Type B pancreatic cell (in vitro differentiated cells): Measurements from ENCODE around the gene PHTF2. TPM values are rescaled to one million over a fixed set of nuclear protein-coding genes. Genes with fewer than 3 reads are reported as not detected.

Experiments used
- DNase-seq: peaks from one replicate; pipeline ENCODE4 v3.0.0; 2021; ENCODE audit warnings: mixed read lengths; ENCODE audit not compliant: unreplicated experiment; ENCODE audit errors: extremely low spot score
- H3K27ac Mint-ChIP-seq: 2 replicates; pipeline ENCODE4 v1.8.0; 2021; ENCODE audit warnings: mild to moderate bottlenecking, mixed read lengths
- H3K27me3 Mint-ChIP-seq: 2 replicates; pipeline ENCODE4 v1.8.0; 2021; ENCODE audit warnings: mixed read lengths
- H3K36me3 Mint-ChIP-seq: 2 replicates; pipeline ENCODE4 v1.8.0; 2021; ENCODE audit warnings: mixed read lengths
- H3K4me1 Mint-ChIP-seq: one replicate; pipeline ENCODE4 v1.8.0; 2021; ENCODE audit warnings: mixed read lengths; ENCODE audit not compliant: unreplicated experiment
- H3K4me3 Mint-ChIP-seq: 2 replicates; pipeline ENCODE4 v1.8.0; 2021; ENCODE audit warnings: mild to moderate bottlenecking, mixed read lengths
- H3K9me3 Mint-ChIP-seq: 2 replicates; pipeline ENCODE4 v1.8.0; 2021; ENCODE audit warnings: mixed read lengths
- long read RNA-seq: library from polyadenylated mRNA; unstranded; transcript quantifications from one replicate; pipeline ENCODE4 v2.0.0, GENCODE V29; 2020
- total RNA-seq: library from RNA; stranded (reverse); gene quantifications from 2 replicates; pipeline ENCODE4 v1.2.1, GENCODE V29; 2021; ENCODE audit warnings: low replicate concordance
- TF ChIP-seq, protein P1 (sequence below): fragments of 200-600 bp; sonication (generic); conservative IDR thresholded peaks from 2 replicates; pipeline ENCODE4 v1.5.0; 2021; ENCODE audit warnings: antibody characterized with exemption, mild to moderate bottlenecking

PHTF2 gene
- 11.5 and 18.6 TPM in 2 replicates for total RNA-seq
- long read RNA-seq, full-length matches to known transcripts = 5 of 18 reads
- long read RNA-seq, partial matches to known transcripts = 6 of 18 reads
- long read RNA-seq, other reads (novel, unspliced or antisense) = 7 of 18 reads

DNA sequence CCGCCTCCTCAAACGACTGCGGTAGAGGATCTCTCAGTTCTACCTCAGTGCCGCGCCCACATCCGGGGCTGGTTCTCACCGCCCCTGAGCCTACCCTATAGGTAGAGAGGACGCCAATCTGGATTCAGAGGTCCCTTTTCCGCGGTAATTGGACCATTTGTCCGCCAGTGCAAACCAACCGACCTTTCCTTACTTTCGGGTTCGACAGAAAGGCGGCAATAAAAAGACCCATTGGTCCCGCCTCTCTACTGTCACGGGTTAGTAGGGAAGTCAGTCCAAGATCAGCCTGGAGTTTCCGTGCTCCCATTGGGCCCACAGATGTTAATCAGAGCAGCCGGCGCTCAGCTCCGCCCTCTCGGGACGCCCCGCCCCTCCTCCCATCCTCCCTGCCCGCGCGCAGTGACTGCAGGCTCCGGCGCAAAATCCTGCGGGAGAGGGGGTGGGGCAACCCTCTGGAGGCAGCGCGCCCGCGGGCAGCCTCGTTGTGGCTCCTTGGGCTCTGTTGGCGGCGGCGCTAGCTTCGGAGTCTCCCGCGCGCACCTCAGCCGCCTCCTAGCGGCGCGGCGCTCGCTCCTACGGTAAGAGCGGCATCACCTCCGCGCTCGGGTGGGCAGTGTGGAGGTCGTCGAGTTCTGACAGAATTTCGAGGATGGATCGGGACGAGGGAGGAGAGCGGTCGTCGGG lies at the start of gene PHTF2, which contains the start of gene TMEM60:
Gene PHTF2, plus strand, starts transcription at position 380 of the 684 bp plus-strand sequence.
Gene TMEM60, minus strand, starts transcription at position 41 of the 684 bp plus-strand sequence. CDS start 4,061 bp downstream, outside the sequence.
- H3K36me3 Mint-ChIP-seq = peaks cover 12% of the 10 kb centered on the region
- H3K4me3 Mint-ChIP-seq = peak within 1 kb of the TSS; percentile 93
- peaks cover 27% of the 10 kb centered on the region for H3K4me1 Mint-ChIP-seq
- DNase-seq = peak; percentile 98
- TF ChIP-seq, protein P1, sequence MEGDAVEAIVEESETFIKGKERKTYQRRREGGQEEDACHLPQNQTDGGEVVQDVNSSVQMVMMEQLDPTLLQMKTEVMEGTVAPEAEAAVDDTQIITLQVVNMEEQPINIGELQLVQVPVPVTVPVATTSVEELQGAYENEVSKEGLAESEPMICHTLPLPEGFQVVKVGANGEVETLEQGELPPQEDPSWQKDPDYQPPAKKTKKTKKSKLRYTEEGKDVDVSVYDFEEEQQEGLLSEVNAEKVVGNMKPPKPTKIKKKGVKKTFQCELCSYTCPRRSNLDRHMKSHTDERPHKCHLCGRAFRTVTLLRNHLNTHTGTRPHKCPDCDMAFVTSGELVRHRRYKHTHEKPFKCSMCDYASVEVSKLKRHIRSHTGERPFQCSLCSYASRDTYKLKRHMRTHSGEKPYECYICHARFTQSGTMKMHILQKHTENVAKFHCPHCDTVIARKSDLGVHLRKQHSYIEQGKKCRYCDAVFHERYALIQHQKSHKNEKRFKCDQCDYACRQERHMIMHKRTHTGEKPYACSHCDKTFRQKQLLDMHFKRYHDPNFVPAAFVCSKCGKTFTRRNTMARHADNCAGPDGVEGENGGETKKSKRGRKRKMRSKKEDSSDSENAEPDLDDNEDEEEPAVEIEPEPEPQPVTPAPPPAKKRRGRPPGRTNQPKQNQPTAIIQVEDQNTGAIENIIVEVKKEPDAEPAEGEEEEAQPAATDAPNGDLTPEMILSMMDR = peak; percentile 72
- H3K9me3 Mint-ChIP-seq = peaks cover 2% of the 10 kb centered on the region
- H3K27ac Mint-ChIP-seq = peak within 1 kb of the TSS; percentile 92
- H3K27me3 Mint-ChIP-seq = no peaks in the 10 kb centered on the region

DNA sequence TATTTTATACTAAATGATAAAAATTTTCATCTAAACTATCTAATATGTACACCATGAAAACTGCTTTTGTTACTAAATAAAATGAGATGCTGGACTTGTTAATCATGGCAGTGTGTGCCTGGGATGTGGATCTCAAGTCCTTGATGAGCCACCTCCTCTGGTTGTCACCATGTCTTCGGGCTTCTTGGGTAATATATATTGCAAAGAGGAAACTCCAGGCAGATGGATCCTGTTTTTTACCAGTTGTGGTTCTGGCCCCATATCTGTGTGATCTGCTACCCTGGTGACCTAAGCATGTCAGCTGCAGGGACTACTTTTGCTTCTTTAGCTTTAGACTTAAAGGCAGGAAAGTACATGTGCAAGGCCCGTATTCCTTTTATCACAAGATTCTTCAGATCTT lies 46.6 kb upstream of the PHTF2 start:
- H3K36me3 Mint-ChIP-seq = peaks cover 31% of the 10 kb centered on the region

DNA sequence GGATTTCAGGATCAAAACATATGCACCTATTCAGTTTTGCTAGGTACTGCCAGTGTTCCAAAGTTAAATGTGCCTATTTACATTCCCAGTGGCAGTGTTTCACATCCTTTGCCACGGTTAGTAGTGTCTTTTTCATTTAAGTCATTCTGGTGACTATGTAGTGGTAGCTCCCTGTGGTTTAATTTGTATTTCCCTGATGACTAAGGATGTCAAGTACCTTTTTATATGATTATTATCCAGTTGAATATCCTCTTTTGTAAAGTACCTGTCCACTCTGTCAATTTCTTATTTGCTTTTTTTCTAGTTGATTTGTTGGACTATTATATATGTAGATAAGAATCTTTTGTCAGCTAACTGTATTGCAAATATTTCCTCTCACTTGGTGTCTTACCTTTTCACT lies 45.4 kb upstream of the PHTF2 start:
- Mint-ChIP-seq H3K36me3 (peaks cover 24% of the 10 kb centered on the region), H3K27me3 (no peaks in the 10 kb centered on the region), H3K27ac (no peak overlapping the region), H3K9me3 (no peaks in the 10 kb centered on the region), H3K4me1 (peaks cover 3% of the 10 kb centered on the region), H3K4me3 (no peak overlapping the region)
- TF ChIP-seq, protein P1 = no peak
- DNase-seq = no peak

More for the DNA sequence above, 46.6 kb upstream of the PHTF2 start:
- Mint-ChIP-seq H3K27me3 (no peaks in the 10 kb centered on the region), H3K4me3 (no peak overlapping the region), H3K4me1 (peaks cover 3% of the 10 kb centered on the region), H3K9me3 (no peaks in the 10 kb centered on the region), H3K27ac (no peak overlapping the region)
- no peak for DNase-seq
- TF ChIP-seq, protein P1 = no peak

DNA sequence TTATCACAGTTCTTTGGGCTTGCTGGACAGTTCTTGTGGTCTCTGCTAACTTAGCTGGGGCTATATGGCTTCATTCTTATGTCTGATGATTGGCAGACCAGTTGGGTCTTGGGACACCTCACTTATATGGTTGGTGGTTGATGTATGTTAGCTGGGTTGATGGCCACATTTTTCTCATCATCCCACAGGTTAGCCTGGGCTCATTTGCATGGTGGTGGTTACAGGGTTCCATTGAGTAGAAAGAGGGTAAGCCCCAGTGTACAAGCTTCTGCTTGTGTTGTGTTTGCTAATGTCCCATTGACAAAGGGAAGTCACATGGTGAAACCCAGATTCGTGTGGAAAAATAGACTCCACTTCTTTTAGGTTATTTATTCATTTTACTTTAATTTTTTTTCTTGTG lies 41.0 kb upstream of the PHTF2 start:
- H3K9me3 Mint-ChIP-seq = no peaks in the 10 kb centered on the region
- no peak overlapping the region for H3K4me3 Mint-ChIP-seq
- no peak overlapping the region for H3K27ac Mint-ChIP-seq
- TF ChIP-seq, protein P1 = no peak
- H3K4me1 Mint-ChIP-seq = peaks cover 8% of the 10 kb centered on the region
- peaks cover 5% of the 10 kb centered on the region for H3K36me3 Mint-ChIP-seq
- no peaks in the 10 kb centered on the region for H3K27me3 Mint-ChIP-seq
- DNase-seq = no peak

DNA sequence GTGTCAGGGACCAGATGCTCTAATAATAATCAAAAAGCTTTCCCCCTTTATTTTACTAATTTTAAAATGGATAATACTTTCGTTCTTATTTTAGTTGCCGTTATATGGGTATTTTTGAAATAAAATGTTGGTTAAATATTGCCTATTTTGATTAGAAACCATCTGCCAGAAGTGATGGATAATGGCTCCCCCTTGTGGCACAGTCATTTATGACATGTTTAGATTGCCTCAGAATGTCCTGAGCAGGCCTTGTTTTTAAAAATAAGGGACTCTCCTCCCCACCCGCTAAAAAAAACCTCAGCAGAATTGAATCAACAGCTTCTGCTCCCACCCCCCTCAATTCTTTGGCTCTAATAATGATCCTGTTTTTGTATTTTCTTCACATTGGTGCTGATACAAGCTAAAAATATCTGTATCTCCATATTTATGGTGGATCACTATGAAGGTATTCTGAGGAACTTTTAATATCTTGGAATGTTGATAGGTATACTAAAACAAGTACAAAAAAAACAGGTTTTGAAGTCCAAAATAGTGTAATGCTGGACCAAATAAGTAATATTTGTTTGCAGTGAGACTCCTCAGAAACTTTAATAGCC lies 39.2 kb upstream of the PHTF2 start:
- TF ChIP-seq, protein P1 = peak; percentile 94
- no peak overlapping the region for H3K4me3 Mint-ChIP-seq
- no peaks in the 10 kb centered on the region for H3K27me3 Mint-ChIP-seq
- peaks cover 1% of the 10 kb centered on the region for H3K36me3 Mint-ChIP-seq
- no peak for DNase-seq
- H3K4me1 Mint-ChIP-seq = peaks cover 8% of the 10 kb centered on the region
- H3K9me3 Mint-ChIP-seq = no peaks in the 10 kb centered on the region
- H3K27ac Mint-ChIP-seq = no peak overlapping the region
